Measurements from ENCODE around the gene DNM1L.

DNA sequence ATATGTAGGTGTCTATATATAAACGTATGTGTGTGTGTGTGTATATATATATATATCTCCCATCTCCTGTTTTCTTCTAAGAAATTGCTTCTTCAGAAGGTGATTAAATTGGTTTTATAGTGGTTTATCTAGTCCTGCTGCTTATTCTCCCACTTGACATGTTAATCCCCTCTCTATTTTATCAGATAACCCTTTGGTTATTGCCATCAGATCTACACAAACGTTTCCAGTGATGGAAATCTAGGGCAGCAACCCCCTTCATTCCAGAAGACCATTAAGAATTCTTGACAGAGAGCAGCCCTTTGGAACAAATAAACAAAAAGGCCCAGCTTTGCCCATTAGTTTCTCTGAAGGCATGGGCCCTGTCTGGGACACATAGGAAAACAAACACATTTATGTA lies 110.8 kb downstream of the DNM1L start:
- TF ChIP-seq POLR2A (IDR thresholded peaks at IDR 0.05; ENCODE audit: low read length) (no peak), GATA1 (IDR thresholded peaks at IDR 0.05; ENCODE audit: low read depth, low read length) (no peak)

Measured in erythroblast (primary cell).